HG03460 (cell line): ENCODE results near the gene NUP98.
"Not testable (repeated sequence)": the region's sequence is repeated elsewhere in the genome, so short reads cannot be mapped to it uniquely, and the experiment has no call there.

Source experiments
- ATAC-seq: cut with Tn5 transposase; IDR thresholded peaks from one replicate; pipeline ENCODE4 v1.9.1; 2021; ENCODE audit not compliant: unreplicated experiment

Gene NUP98

DNA sequence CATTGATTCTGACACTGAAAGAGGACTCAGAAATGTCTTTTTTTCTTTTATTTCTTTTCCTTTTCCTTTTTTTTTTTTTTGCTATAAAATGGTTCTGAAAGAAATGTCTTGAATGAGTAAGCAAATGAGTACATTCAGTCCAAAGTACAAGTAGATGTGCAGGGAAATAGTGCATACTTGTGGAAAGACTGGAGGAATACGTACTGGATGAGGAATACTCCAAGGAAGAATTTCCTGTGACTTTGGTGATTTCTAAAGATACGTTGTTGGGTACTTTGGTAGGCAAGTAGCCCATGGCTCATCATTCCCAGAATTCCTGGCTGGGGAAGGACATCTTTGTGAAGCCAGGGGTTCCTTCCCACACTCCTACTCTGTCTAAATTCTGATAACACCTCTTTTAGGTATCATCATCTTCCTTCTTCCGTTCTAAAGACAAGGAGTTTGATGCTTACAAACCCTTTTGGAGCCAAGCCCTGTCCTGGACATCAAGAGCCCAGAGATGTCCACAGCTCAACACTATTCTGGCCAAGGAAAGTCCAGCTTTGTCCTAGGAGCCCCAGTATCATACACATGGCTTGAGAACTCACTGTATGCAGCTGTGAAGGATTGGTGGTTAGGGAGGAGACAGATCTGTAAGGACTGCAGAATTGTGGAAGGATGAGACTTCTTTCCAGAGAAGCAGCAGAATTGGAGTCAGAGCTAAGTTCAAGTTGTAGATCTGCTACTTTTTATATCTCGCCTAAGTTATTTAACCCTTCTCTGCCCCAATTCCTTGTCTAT lies 4.8 kb upstream of the NUP98 start:
- ATAC-seq: no peak

DNA sequence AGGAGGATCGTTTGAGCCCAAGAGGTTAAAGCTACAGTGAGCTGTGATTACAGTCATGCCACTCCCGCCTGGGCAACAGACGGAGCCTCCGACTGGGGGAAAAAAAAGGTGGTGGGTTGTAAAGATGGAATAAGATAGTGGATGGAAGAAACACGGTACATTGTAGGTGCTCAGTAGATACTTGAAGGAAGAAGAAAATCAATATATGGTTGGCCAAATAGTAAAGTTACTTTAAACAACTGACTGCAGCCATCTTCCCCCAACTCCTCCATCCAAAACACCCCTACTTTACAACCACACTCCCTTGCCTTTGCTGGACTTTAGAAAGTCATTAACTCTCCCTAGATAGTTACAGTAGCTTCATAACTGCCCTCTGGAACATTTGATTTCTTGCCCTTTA lies 2.5 kb upstream of the NUP98 start:
- no peak for ATAC-seq

DNA sequence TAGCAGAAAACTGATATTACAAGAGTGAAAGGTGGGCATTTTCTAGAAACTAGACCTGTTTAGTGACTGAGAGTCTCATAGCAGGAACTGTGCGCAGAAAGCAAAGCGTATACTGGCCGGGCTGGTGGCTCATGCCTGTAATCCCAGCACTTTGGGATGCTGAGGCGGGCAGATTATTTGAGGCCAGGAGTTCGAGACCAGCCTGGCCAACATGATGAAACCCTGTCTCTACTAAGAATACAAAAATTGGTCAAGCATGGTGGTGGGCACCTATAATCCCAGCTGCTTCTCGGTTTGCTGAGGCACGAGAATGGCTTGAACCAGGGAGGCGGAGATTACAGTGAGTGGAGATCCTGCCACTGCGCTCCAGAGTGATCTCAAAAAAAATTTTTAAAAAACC lies 1.8 kb upstream of the NUP98 start:
- no peak for ATAC-seq

DNA sequence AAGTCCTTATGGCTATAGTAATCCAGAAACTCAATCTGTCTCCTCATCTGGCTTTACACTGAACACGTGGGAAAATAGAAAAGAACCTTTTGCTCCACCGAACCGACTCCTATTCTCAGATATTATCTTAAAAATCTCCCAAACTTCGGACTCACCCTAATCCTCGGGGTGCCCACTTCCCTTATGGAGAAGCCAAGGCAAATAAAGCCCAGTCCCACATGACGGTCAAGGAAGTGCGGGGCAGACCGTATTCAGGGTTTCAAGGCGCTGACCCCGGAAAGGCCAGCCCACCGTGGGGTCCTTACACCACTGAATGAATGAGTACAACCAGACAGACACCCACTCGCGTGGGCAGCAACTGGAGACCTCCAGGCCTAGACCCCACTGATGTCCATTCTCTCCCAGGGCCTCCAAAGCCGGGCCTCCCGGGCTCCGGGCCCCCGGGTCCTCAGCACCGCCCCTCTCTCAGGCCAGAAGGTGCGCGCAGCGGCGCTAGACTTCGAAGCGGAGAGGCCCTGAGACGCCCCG lies 489 bp downstream of the NUP98 start:
- ATAC-seq: peak; percentile 26

DNA sequence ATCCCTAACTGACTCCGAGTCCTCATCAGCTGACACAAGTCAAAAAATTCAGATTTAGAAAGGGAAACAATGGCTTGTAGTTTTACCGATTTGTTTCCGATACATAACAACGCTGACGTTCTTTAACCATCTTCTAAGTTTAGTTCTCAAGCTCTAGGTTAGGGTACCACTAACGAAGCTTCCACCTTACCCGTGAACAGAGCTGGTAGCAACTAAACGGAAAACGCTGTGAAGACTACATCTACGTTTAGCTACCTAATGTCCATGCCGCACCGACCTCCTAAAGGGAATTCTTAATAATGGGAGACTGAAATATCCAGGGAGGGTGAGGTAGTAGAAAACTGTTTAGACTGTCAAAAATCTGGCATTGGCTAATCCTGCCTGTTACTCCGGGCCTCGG lies 1.0 kb downstream of the NUP98 start:
- no peak for ATAC-seq

DNA sequence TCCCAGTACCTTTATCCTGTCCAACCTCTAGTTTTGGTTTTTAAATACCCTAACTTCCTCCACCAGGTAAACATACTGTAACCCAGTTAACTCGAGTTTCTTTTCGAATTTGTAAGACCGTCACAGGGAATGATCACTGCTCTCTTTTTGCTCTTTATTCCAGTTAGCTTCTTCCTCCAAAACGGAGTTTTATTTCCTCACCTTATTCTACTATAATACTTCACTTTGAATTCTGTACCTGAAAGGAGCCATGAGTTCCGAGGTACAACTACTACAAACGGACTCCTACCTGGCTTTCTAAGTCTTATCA lies 1.4 kb downstream of the NUP98 start:
- ATAC-seq: no peak

DNA sequence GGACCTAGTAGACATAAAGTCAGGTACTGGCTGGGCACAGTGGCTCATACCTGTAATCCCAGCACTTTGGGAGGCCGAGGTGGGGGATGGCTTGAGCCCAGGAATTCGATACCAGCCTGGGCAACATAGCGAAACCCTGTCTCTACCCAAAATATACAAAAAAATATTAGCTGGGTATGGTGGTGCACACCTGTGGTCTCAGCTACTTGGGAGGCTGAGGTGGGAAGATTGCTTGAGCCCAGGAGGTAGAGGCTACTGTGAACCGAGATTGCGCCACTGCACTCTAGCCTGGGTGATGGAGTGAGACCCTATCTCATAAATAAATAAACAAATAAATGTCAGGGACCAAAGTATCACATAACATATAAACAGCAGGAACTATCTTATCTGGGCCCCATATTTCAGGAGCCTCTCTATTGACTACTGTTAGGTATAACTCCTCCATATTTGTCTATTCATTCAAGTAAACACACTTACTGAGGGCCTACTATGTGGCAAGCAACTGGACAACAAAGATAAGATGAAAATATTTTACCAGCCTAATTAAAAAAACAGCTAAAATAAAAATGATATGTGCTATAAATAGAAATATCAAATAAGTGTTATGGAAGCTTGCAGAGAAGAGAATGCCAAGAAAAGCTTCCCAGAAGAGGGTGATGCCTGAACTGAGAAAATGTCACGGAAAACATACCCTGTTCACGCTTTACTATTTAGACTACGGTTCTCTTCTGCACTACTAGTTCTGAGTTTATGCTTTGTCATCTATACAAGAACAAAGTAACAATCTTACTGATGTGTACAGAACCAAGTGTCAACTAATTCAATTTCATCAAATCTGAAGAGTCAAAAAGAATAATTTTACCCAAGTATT lies 2.0 kb downstream of the NUP98 start:
- no peak for ATAC-seq

DNA sequence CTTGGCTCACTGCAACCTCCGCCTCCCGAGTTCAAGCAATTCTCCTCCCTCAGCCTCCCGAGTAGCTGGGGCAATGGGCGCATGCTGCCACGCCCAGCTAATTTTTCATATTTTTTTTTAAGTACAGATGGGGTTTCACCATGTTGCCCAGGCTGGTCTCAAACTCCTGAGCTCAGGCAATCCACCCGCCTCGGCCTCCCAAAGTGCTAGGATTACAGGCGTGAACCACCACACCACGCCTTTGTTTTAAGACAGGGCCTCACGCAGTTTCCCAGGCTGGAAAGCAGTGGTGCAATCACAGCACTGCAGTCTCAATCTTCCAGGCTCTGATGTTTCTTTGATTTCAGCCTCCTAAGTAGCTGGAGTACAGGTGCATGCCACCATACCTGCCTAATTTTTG lies 3.0 kb downstream of the NUP98 start:
- ATAC-seq: not testable (repeated sequence)

DNA sequence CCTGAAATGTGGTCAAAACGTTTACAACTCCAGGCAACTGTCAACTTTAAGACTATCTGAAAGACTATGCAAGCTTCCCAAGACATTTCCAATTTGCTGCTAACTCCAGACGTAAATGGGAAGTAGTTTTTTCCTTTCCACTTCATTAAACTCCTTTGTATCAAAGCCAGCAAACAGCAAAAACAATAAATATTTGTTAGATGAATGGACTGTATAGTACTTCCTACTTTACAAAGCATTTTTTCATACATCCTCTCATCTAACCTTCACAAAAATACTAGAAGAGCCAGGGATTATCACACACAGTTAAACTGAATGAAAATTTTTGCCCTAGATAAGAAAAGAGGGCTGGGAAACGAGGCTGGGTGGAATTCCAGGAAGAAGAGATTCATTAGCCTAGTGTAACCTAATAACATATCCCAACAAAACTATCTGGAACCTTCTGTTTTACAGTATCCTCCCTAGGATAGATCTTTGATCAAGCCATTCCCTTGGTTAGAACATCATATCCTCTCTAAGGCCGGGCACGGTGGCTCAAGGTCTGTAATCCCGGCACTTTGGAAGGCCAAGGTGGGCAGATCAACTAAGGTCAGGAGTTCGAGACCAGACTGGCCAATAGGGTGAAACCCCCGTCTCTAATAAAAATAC lies 10.4 kb downstream of the NUP98 start:
- ATAC-seq: no peak

DNA sequence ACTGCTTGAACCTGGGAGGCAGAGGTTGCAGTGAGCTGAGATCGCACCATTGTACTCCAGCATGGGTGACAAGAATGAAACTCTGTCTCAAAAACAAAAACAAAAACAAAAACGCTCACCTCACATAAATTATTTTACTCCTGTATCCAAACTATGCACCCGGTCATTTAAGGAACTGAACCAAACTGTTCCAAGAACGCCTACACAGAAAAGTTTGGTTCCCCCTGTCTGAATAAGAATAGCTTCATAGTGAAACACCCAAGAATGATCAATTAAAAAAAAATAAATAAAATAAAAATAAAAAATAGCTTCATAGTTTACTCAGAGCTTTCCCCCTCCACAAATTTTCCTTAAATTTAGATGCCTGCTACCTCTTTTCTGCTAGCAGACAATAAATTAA lies 13.7 kb downstream of the NUP98 start:
- ATAC-seq: no peak

DNA sequence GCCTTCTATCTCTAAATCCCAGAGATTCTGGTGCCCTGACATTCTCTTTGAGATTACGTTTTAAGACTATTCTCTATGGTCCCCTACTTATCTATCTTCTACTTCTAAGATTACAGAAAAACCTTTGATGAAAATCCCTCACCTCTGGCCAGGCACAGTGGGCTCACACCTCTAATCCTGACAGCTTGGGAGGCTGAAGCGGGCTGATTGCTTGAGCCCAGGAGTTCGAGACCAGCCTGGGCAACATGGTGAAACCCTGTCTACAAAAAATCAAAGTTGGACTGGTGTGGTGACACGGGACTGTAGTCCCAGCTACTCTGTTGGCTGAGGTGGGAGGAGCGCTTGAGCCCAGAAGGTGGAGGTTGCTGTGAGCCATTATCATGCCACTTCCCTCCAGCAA lies 14.4 kb downstream of the NUP98 start:
- no peak for ATAC-seq

DNA sequence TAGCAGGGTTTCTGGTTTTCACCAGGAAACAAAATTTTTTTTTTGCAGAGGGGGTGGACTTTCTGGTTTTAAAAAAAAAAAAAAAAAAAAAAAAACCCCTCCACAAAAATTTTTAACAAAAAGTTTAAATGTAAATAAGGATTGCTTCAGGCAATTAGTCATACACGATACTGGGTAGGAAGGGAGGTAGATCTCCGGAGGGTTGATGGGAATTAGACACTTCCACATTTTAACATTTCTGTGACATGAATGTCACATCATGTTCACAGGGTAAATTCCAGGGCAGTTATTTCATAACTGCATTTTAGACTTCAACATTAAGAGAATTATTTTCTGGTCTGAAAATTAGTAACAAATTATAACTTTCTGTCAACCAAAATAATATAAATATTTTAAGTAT lies 15.9 kb downstream of the NUP98 start:
- ATAC-seq: no peak

DNA sequence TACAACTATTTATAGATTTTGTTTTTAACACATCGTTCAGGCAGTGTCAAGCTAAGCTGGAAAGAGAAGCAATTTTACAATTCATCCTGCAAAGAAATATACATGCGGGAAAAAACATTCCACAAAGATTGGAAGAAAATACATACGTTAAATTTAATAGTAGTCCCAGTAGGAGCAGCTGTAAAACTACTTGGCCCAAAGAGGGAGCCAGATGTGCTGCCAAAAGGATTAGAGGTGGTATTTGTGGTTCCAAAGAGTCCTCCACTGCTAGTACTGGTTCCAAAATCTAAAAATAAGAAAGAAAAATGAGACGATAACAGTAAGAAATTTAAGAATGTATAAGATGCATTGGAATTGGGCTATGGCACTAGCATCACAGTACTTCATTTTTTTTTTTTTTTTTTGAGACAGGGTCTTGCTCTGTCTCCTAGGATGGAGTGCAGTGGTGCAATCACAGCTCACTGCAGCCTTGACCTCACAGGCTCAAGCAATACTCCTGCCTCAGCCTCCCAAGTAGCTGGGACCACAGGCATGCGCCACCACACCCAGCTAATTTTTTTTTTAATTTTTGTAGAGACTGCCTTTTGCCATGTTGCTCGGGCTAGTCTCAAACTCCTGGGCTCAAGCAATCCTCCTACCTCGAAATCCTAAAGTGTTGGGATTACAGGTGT lies 21.5 kb downstream of the NUP98 start:
- ATAC-seq: no peak

DNA sequence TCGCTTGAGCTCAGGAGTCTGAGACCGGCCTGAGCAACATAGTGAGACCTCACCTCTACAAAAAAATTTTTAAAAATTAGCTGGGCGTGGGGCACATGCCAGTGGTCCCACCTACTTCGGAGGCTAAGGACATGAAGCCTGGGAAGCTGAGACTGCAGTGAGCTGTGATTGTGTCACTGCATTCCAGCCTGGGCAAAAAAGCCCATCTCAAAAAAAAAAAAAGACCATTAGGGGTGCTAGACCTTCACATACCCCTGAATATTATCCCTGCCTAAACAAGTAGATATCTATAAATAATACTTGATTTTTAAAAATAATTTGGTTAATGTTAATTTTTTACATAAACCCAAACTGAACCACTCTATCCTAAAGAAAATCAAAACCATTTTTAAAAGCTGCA lies 24.2 kb downstream of the NUP98 start:
- ATAC-seq: no peak

DNA sequence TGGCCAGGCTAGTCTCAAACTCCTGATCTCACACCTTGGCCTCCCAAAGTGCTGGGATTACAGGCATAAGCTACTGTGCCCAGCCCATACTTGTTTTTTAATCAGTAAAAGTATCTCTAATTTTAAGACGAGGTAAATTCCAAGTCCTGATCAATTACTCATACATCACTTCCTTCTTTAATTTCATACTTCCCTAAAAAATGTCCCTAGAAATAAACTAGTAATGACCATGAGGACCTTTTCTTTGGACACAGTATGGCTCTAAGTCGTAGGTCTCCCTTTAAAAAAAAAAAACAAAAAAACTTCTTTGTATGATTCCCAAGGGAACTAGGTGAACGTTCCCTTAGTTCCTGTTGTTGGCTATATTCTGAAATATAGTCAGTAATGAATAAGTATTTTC lies 29.8 kb downstream of the NUP98 start:
- no peak for ATAC-seq

DNA sequence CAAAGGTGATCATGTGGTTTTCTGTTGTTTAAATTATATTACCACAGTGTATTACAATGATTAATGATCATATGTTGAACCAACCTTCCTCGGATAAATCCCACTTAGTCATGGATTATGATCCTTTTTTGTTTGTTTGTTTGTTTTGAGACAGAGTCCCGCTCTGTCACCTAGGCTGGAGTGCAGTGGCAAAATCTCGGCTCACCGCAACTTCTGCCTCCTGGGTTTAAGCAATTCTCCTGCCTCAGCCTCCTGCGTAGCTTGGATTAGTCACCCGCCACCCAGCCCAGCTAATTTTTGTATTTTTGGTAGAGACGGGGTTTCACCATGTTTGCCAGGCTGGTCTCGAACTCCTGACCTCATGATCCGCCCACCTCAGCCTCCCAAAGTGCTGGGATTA lies 30.5 kb downstream of the NUP98 start:
- not testable (repeated sequence) for ATAC-seq

DNA sequence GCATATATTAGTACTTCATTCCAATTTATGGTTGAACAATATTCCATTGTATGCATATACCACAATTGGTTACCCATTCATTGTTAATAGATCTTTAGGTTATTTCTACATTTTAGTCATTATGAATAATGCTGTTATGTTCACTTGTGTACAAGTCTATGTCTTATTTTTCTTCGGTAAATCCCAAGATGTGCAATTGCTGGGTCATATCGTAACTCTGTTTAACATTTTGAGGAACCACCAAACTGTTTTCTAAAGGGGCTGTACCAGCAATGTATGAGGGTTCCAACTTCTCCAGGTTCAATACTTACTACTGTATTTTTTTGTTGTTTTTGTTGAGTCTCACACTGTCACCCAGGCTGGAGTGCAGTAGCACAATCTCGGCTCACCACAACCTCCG lies 33.1 kb downstream of the NUP98 start:
- no peak for ATAC-seq

DNA sequence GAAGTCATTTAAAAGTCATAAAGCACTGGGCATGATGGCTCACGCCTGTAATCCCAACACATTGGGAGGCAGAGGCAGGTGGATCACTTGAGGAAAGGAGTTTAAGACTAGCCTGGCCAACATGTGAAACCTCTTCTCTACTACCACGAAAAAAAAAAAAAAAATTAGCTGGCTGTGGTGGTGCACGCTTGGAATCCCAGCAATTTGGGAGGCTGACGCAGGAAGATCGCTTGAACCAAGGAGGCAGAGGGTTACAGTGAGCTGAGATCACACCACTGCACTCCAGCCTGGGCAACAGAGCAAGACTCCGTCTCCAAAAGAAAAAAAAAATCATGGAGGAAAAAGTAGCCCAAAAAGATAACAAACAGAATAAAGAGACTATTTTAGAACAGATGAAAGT lies 42.2 kb downstream of the NUP98 start:
- ATAC-seq: no peak

DNA sequence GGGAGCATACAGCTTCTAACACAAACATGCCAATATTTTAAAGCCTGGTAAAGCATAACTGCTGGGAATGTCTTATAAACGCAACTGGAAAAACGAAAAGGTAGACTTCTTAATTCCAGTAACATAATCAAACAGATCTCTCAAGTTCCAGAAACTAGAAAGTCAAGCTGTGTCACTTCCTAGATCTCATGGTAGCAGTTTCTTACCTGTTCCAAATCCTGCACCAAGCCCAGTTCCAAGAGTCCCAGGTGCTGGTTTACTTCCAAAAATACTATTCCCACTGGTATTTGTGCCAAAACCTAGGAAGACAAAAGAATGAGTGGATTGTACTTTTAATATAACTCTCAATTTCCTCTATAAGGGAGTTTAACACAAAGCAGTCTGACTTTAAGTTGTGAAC lies 44.2 kb downstream of the NUP98 start:
- ATAC-seq: no peak

DNA sequence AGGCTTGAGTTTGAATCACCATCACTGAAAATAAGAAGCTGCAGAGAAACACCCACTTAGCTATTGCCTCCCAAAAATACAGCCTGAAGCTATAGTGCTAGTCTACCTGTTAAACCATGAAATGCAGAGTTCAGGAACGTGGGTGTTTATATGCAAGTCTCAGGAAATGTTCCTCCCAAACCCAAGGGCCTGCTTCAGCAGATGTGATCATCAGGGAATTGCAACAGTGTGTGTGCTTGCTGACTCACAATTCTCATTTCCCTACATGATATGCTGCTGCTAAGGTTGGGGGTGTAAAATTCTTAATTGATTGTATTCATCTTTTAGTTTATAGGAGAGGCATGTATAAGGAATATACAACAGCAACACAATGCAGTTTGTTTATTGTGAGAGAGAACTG lies 49.6 kb downstream of the NUP98 start:
- ATAC-seq: no peak

DNA sequence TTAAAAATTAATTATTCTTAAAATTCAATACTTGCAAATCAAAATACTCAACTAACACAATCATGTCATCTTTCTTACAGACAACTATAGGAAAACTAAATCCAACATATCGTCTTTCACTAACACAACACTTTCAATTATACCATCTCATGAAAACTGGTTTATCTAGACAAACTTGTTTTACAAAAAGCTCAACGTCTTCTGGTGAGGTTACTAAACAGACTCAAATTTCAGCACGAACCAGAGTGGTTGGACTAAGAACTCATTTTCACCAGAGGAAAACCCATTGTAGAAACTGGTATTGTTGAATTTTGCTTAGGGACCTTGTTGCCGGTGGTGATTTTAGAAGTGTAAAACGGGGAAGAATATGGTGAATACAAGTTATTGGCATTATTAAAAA lies 52.2 kb downstream of the NUP98 start:
- ATAC-seq: no peak
